Heart left ventricle (tissue), 13 donors: ENCODE data around the gene GOLT1B.

Experiments used
- CTCF ChIP-seq, 12 donors: fragments of 200-600 bp; sonication (generic) in 4 of 12; IDR thresholded peaks; one replicate each; pipeline versions ENCODE4 v1.5.0 to v1.8.0; 2018 to 2022; ENCODE audit warnings: antibody characterized with exemption in 12 of 12, mild to moderate bottlenecking in 5 of 12
- POLR2A ChIP-seq, 2 donors: fragments of 450-650 bp; IDR thresholded peaks; one replicate each; pipeline ENCODE4 v1.6.1; 2017; ENCODE audit warnings: antibody characterized with exemption in 2 of 2, mild to moderate bottlenecking in 2 of 2, moderate library complexity in 2 of 2
- donor health status: ischemic (EF 13 %, LVEDD 7.1; RV severe dilation, severe dysfunction).
- donor health status: DM: no; HTN: yes; CAD: no.
- donor health status: DM: no; HTN: no; CAD: no.
- donor health status: ischemic (EF 25% LVEDD 6.9; RV normal size, moderate dysfunction).
- donor health status: ischemic (EF 25% LVEDD 5.7; RV mildly dilated, moderate dysfunction).
- donor health status: ischemic (EF 35%, LVEDD 5.7; RV mildly dilated, moderate dysfunction).
- donor health status: nonischemic (EF 11% LVEDD 7.7; RV severe dilation, severe dysfunction).
- donor health status: DM: yes; HTN: yes; CAD: no.
- donor health status: PGD.
- donor health status: ischemic (EF 29% LVEDD 5.4; RV normal size, mild dysfunction).
- donor health status: nonischemic (EF 23%, LVEDD 6.1; RV moderate dilation, normal function).

- TF ChIP-seq CTCF (IDR thresholded peaks at IDR 0.05) (no peak), POLR2A (IDR thresholded peaks at IDR 0.05) (no peak)
Observed at GRCh38 chr12:21471294-21471693, 30.3 kb upstream of the GOLT1B start.
